SK-N-SH (cell line): Measurements from ENCODE around the gene JPH2. TPM values are rescaled to one million over a fixed set of nuclear protein-coding genes. Genes with fewer than 3 reads are reported as not detected.

Source experiments
- CTCF ChIA-PET: fragments of 300-600, 350-600 bp; formaldehyde crosslinking; extraction: SDS; loops from one replicate; lab custom pipeline; 2021; lab: Yijun Ruan, JAX
- POLR2A ChIA-PET: fragments of 350-600 bp; sonication (Branson Sonifier 250); formaldehyde crosslinking; extraction: SDS; loops from one replicate; lab custom pipeline; 2020; ENCODE audit warnings: antibody characterized with exemption, inconsistent platforms; lab: Yijun Ruan, JAX
- DNase-seq: peaks from one replicate; pipeline ENCODE4 v3.0.0; 2012
- H2AFZ ChIP-seq: fragments of 200-600 bp; sonication (generic); 2 replicates; pipeline ENCODE4 v1.8.1; 2016; ENCODE audit warnings: antibody characterized with exemption, mild to moderate bottlenecking, low read depth
- H3F3A ChIP-seq: fragments of 200-600 bp; sonication (generic); replicated peaks from 2 replicates; pipeline ENCODE3; 2016; ENCODE audit warnings: antibody characterized with exemption, mild to moderate bottlenecking; ENCODE audit not compliant: insufficient read depth
- H3K27ac ChIP-seq, 2 experiments: fragments of 200-500 bp in 1 of 2; fragments of 200-600 bp in 1 of 2; sonication (Bioruptor generic) in 1 of 2; sonication (generic), shearing (Covaris generic) in 1 of 2; 2 replicates each; pipeline versions ENCODE4 v1.5.1 to v1.6.1; 2014 to 2016; ENCODE audit warnings: low read depth in 2 of 2, inconsistent platforms in 1 of 2, low read length in 1 of 2, mild to moderate bottlenecking in 1 of 2, mixed read lengths in 1 of 2
- H3K27me3 ChIP-seq: fragments of 200-600 bp; sonication (generic), shearing (Covaris generic); 2 replicates; pipeline ENCODE4 v1.6.1; 2016; ENCODE audit warnings: mixed run types; ENCODE audit not compliant: insufficient read depth
- H3K36me3 ChIP-seq, 2 experiments: fragments of 200-500 bp in 1 of 2; fragments of 200-600 bp in 1 of 2; sonication (Bioruptor generic) in 1 of 2; sonication (generic) in 1 of 2; replicated peaks in 1 of 2; 2 replicates each; pipeline versions ENCODE3 to v1.5.1; 2014 to 2016; ENCODE audit warnings: low read length in 1 of 2, mild to moderate bottlenecking in 1 of 2; ENCODE audit not compliant: insufficient read depth in 2 of 2, control insufficient read depth in 1 of 2
- H3K4me1 ChIP-seq, 2 experiments: fragments of 200-500 bp in 1 of 2; fragments of 200-600 bp in 1 of 2; sonication (Bioruptor generic) in 1 of 2; sonication (generic), shearing (Covaris generic) in 1 of 2; 2 replicates each; pipeline versions ENCODE4 v1.5.1 to v1.6.1; 2014 to 2016; ENCODE audit warnings: low read depth in 1 of 2, low read length in 1 of 2, mixed run types in 1 of 2; ENCODE audit not compliant: insufficient read depth in 2 of 2, control insufficient read depth in 1 of 2
- H3K4me2 ChIP-seq: fragments of 200-600 bp; sonication (generic), shearing (Covaris generic); 2 replicates; pipeline ENCODE4 v1.6.1; 2017; ENCODE audit warnings: mixed run types
- H3K4me3 ChIP-seq, 2 experiments: fragments of 200-500 bp in 1 of 2; fragments of 200-600 bp in 1 of 2; sonication (Bioruptor generic) in 1 of 2; sonication (generic), shearing (Covaris generic) in 1 of 2; 2 replicates each; pipeline versions ENCODE4 v1.5.1 to v1.8.1; 2014 to 2016; ENCODE audit warnings: low read depth in 2 of 2, inconsistent platforms in 1 of 2, low read length in 1 of 2, mild to moderate bottlenecking in 1 of 2, mixed read lengths in 1 of 2, moderate library complexity in 1 of 2
- H3K79me2 ChIP-seq: fragments of 200-600 bp; sonication (generic); 2 replicates; pipeline ENCODE4 v1.8.1; 2017; ENCODE audit warnings: mild to moderate bottlenecking; ENCODE audit not compliant: insufficient read depth
- H3K9ac ChIP-seq: fragments of 200-600 bp; sonication (generic); 2 replicates; pipeline ENCODE4 v1.6.1; 2017; ENCODE audit warnings: mixed run types
- H3K9me2 ChIP-seq: fragments of 200-600 bp; sonication (generic); 2 replicates; pipeline ENCODE4 v1.6.1; 2017; ENCODE audit warnings: mixed run types
- H3K9me3 ChIP-seq: fragments of 200-600 bp; sonication (generic); 2 replicates; pipeline ENCODE4 v1.6.1; 2017; ENCODE audit warnings: mixed run types, mild to moderate bottlenecking, moderate library complexity
- H4K20me1 ChIP-seq: fragments of 200-600 bp; sonication (generic); 2 replicates; pipeline ENCODE4 v1.6.1; 2017; ENCODE audit warnings: mild to moderate bottlenecking, mixed run types; ENCODE audit not compliant: insufficient read depth
- EP300 ChIP-seq, 2 experiments: IDR thresholded peaks; 2 replicates each; pipeline versions ENCODE4 v1.4.0 to v1.6.1; 2012; ENCODE audit warnings: borderline replicate concordance in 1 of 2, low read depth in 1 of 2, low read length in 1 of 2
- EZH2phosphoT487 ChIP-seq: fragments of 200-600 bp; sonication (generic); IDR thresholded peaks from 2 replicates; pipeline ENCODE4 v1.6.1; 2017; ENCODE audit warnings: low read depth, mixed run types, mild to moderate bottlenecking, antibody characterized with exemption, moderate library complexity, borderline replicate concordance
- FOXM1 ChIP-seq: IDR thresholded peaks from 2 replicates; pipeline ENCODE4 v1.4.0; 2012; ENCODE audit warnings: low read depth, mild to moderate bottlenecking
- GABPA ChIP-seq: IDR thresholded peaks from 2 replicates; pipeline ENCODE4 v1.4.0; 2012; ENCODE audit warnings: low read depth, mild to moderate bottlenecking
- JUND ChIP-seq: IDR thresholded peaks from 2 replicates; pipeline ENCODE4 v1.4.0; 2012
- RAD21 ChIP-seq: IDR thresholded peaks from 2 replicates; pipeline ENCODE4 v1.6.1; 2012; ENCODE audit warnings: mild to moderate bottlenecking, low read length
- RFX5 ChIP-seq: IDR thresholded peaks from 2 replicates; pipeline ENCODE4 v1.6.1; 2012; ENCODE audit warnings: mild to moderate bottlenecking, improper control_type of control experiment, low read length
- TAF1 ChIP-seq: IDR thresholded peaks from 2 replicates; pipeline ENCODE4 v1.6.1; 2012; ENCODE audit warnings: low read depth, mild to moderate bottlenecking, low read length, moderate library complexity, borderline replicate concordance
- TCF12 ChIP-seq: IDR thresholded peaks from 2 replicates; pipeline ENCODE4 v1.4.0; 2012
- WGBS: methylation state at CpG from one replicate; pipeline ENCODE4 v1.1.6; 2017; ENCODE audit warnings: low lambda C conversion rate; 5-methylcytosine and 5-hydroxymethylcytosine counted together
- polyA plus RNA-seq, 3 experiments: library from polyadenylated mRNA; depleted of rRNA; stranded (reverse); fragments of >200 nt; gene quantifications; 2 replicates each; pipeline ENCODE4 v1.2.3, GENCODE V29; 2012
- TF ChIP-seq, protein P1 (sequence below): IDR thresholded peaks from 2 replicates; pipeline ENCODE4 v1.4.0; 2012; ENCODE audit warnings: low read depth, borderline replicate concordance
- TF ChIP-seq, protein P2 (sequence below): fragments of 150-350 bp; IDR thresholded peaks from 2 replicates; pipeline ENCODE4 v1.6.1; 2017; ENCODE audit warnings: antibody characterized with exemption, low read length, low read depth, borderline replicate concordance
- TF ChIP-seq, protein P3 (sequence below): fragments of 150-350 bp; IDR thresholded peaks from 2 replicates; pipeline ENCODE4 v1.6.1; 2016; ENCODE audit warnings: mild to moderate bottlenecking, low read depth, low read length
- TF ChIP-seq, protein P4 (sequence below): IDR thresholded peaks from 2 replicates; pipeline ENCODE4 v1.4.0; 2012; ENCODE audit warnings: low read depth
- TF ChIP-seq, protein P5 (sequence below): IDR thresholded peaks from 2 replicates; pipeline ENCODE4 v1.6.1; 2012; ENCODE audit warnings: mild to moderate bottlenecking, low read depth, low read length, moderate library complexity
- TF ChIP-seq, protein P6 (sequence below): IDR thresholded peaks from 2 replicates; pipeline ENCODE4 v1.4.0; 2012; ENCODE audit warnings: low read depth, borderline replicate concordance
- TF ChIP-seq, protein P7 (sequence below): IDR thresholded peaks from 2 replicates; pipeline ENCODE4; 2012

The JPH2 gene
- polyA plus RNA-seq, 1 of the 3 experiments (the other 2 are of a cell fraction): 0.67 TPM

DNA sequence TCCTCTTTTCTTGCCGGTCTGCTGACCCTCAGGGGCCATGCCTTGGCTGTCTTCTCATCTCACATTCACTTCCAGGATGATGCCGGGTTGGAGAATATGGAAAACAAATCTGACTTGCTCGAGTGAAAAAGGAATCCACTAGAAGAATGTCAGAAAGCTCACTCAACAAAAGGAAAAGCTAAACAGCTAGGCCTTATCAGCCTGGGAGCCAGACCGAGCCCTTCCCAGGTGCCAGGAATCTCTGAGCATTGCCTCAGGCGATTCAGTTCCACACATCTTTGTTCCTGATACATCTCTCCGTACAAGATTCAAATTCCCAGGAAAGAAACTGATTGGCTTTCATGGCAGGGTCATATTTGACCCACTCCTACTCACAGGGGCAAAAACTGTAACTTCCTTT, 32.8 kb upstream of the JPH2 start:
- Histone ChIP-seq H3F3A (no peaks in the 10 kb centered on the region), H3K79me2 (no peaks in the 10 kb centered on the region), H3K27ac (no peak overlapping the region), H3K9me2 (no peaks in the 10 kb centered on the region), H3K4me1 (peaks cover 0 to 12% of the 10 kb centered on the region in 2 experiments; a peak in 1 of 4 replicates), H3K4me3 (no peak overlapping the region), H2AFZ (no peak overlapping the region), H3K9me3 (no peaks in the 10 kb centered on the region), H4K20me1 (no peaks in the 10 kb centered on the region), H3K9ac (no peak overlapping the region), H3K27me3 (no peaks in the 10 kb centered on the region), H3K36me3 (no peaks in the 10 kb centered on the region), H3K4me2 (no peak overlapping the region)
- CTCF ChIA-PET: interaction anchor here (0.9 to 11.2 kb wide), 4 partner anchors 11 to 166 kb away, joined by 3 to 264 read pairs (median 24); partner anchors contain the start of gene FITM2
- TF ChIP-seq, protein P1, sequence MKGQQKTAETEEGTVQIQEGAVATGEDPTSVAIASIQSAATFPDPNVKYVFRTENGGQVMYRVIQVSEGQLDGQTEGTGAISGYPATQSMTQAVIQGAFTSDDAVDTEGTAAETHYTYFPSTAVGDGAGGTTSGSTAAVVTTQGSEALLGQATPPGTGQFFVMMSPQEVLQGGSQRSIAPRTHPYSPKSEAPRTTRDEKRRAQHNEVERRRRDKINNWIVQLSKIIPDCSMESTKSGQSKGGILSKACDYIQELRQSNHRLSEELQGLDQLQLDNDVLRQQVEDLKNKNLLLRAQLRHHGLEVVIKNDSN: no peak
- TF ChIP-seq FOXM1: no peak
- no peak for TF ChIP-seq RAD21
- no peak for TF ChIP-seq RFX5
- TF ChIP-seq TAF1: no peak
- TF ChIP-seq, protein P2, sequence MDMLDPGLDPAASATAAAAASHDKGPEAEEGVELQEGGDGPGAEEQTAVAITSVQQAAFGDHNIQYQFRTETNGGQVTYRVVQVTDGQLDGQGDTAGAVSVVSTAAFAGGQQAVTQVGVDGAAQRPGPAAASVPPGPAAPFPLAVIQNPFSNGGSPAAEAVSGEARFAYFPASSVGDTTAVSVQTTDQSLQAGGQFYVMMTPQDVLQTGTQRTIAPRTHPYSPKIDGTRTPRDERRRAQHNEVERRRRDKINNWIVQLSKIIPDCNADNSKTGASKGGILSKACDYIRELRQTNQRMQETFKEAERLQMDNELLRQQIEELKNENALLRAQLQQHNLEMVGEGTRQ: no peak
- TF ChIP-seq, protein P3, sequence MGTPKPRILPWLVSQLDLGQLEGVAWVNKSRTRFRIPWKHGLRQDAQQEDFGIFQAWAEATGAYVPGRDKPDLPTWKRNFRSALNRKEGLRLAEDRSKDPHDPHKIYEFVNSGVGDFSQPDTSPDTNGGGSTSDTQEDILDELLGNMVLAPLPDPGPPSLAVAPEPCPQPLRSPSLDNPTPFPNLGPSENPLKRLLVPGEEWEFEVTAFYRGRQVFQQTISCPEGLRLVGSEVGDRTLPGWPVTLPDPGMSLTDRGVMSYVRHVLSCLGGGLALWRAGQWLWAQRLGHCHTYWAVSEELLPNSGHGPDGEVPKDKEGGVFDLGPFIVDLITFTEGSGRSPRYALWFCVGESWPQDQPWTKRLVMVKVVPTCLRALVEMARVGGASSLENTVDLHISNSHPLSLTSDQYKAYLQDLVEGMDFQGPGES: no peak
- TF ChIP-seq, protein P4, sequence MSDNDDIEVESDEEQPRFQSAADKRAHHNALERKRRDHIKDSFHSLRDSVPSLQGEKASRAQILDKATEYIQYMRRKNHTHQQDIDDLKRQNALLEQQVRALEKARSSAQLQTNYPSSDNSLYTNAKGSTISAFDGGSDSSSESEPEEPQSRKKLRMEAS: no peak
- no peak for DNase-seq
- 67% methylated on average over 6 of the region's 6 CpGs for WGBS
- POLR2A ChIA-PET: no interaction called here

DNA sequence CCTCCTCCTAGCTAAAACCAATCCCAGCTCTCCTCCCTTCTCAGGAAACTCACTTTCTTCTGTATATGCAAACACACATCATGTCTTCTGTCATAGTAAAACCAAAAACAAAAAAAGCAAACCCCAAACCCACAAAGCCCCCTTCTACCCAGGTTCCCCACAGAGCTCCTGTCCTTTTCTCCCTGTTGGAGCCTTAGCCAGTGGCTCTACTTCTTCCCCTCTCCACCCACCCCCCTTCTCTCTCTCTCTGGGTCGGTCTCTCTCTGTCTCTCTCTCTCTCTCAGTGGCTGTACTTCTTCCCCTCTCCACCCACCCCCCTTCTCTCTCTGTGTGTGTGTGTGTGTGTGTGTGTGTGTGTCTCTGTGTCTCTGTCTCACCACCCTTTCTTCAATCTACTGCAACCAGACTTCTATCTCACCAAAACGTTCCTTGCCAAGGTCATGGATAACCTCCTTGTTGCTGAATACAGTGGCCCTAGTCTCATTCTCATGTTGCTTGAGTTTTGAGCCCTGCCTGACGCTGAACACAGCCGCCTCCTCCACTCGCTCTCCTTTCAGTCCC, 32.3 kb upstream of the JPH2 start:
- WGBS: 70% methylated on average over 5 of the region's 5 CpGs
- no peak overlapping the region for H3K27ac ChIP-seq
- DNase-seq: no peak
- no peaks in the 10 kb centered on the region for H3K9me3 ChIP-seq
- no peak overlapping the region for H3K4me2 ChIP-seq
- no peak overlapping the region for H3K9ac ChIP-seq
- CTCF ChIA-PET: interaction anchor here (0.9 to 11.2 kb wide), 8 partner anchors 12 to 391 kb away, joined by 3 to 264 read pairs (median 26); partner anchors contain the start of gene FITM2
- peaks cover 0 to 12% of the 10 kb centered on the region in 2 experiments; a peak in 1 of 4 replicates for H3K4me1 ChIP-seq
- H3K79me2 ChIP-seq: no peaks in the 10 kb centered on the region
- H3K36me3 ChIP-seq: no peaks in the 10 kb centered on the region
- no peaks in the 10 kb centered on the region for H4K20me1 ChIP-seq
- POLR2A ChIA-PET: no interaction called here
- H2AFZ ChIP-seq: no peak overlapping the region
- H3F3A ChIP-seq: no peaks in the 10 kb centered on the region
- no peaks in the 10 kb centered on the region for H3K27me3 ChIP-seq
- H3K4me3 ChIP-seq: no peak overlapping the region
- no peaks in the 10 kb centered on the region for H3K9me2 ChIP-seq
- TF ChIP-seq, protein P4: no peak
- TF ChIP-seq EP300 (IDR thresholded peaks at IDR 0.05; ENCODE audit: borderline replicate concordance in 1 of 2, low read depth in 1 of 2, low read length in 1 of 2): no peak
- no peak for TF ChIP-seq EZH2phosphoT487
- no peak for TF ChIP-seq TCF12
- TF ChIP-seq GABPA: no peak
- TF ChIP-seq, protein P5, sequence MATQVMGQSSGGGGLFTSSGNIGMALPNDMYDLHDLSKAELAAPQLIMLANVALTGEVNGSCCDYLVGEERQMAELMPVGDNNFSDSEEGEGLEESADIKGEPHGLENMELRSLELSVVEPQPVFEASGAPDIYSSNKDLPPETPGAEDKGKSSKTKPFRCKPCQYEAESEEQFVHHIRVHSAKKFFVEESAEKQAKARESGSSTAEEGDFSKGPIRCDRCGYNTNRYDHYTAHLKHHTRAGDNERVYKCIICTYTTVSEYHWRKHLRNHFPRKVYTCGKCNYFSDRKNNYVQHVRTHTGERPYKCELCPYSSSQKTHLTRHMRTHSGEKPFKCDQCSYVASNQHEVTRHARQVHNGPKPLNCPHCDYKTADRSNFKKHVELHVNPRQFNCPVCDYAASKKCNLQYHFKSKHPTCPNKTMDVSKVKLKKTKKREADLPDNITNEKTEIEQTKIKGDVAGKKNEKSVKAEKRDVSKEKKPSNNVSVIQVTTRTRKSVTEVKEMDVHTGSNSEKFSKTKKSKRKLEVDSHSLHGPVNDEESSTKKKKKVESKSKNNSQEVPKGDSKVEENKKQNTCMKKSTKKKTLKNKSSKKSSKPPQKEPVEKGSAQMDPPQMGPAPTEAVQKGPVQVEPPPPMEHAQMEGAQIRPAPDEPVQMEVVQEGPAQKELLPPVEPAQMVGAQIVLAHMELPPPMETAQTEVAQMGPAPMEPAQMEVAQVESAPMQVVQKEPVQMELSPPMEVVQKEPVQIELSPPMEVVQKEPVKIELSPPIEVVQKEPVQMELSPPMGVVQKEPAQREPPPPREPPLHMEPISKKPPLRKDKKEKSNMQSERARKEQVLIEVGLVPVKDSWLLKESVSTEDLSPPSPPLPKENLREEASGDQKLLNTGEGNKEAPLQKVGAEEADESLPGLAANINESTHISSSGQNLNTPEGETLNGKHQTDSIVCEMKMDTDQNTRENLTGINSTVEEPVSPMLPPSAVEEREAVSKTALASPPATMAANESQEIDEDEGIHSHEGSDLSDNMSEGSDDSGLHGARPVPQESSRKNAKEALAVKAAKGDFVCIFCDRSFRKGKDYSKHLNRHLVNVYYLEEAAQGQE: no peak
- TF ChIP-seq, protein P6, sequence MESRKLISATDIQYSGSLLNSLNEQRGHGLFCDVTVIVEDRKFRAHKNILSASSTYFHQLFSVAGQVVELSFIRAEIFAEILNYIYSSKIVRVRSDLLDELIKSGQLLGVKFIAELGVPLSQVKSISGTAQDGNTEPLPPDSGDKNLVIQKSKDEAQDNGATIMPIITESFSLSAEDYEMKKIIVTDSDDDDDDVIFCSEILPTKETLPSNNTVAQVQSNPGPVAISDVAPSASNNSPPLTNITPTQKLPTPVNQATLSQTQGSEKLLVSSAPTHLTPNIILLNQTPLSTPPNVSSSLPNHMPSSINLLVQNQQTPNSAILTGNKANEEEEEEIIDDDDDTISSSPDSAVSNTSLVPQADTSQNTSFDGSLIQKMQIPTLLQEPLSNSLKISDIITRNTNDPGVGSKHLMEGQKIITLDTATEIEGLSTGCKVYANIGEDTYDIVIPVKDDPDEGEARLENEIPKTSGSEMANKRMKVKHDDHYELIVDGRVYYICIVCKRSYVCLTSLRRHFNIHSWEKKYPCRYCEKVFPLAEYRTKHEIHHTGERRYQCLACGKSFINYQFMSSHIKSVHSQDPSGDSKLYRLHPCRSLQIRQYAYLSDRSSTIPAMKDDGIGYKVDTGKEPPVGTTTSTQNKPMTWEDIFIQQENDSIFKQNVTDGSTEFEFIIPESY: no peak
- TF ChIP-seq JUND: no peak
- no peak for TF ChIP-seq TAF1
- TF ChIP-seq, protein P7, sequence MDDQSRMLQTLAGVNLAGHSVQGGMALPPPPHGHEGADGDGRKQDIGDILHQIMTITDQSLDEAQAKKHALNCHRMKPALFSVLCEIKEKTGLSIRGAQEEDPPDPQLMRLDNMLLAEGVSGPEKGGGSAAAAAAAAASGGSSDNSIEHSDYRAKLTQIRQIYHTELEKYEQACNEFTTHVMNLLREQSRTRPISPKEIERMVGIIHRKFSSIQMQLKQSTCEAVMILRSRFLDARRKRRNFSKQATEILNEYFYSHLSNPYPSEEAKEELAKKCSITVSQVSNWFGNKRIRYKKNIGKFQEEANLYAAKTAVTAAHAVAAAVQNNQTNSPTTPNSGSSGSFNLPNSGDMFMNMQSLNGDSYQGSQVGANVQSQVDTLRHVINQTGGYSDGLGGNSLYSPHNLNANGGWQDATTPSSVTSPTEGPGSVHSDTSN: no peak
